Activated T-helper 1 cell treated with anti-CD3 and anti-CD28 coated beads, Interleukin-12 subunit alpha, Interleukin-12 subunit beta, Interleukin-2, Interleukin-4 antibody, amounts not matched to agents 30 ng/mL and 10 ng/mL and 1 ng/mL, durations not matched to agents 14 hours and 24 hours and 36 hours (primary cell): ENCODE data around the gene RBFOX2. TPM values are rescaled to one million over a fixed set of nuclear protein-coding genes. Genes with fewer than 3 reads are reported as not detected.
"Not testable (repeated sequence)": the region's sequence is repeated elsewhere in the genome, so short reads cannot be mapped to it uniquely, and the experiment has no call there.

Experiments used
- DNase-seq: peaks from one replicate; pipeline ENCODE4 v3.0.0; 2021; ENCODE audit warnings: low spot score
- H3K27ac Mint-ChIP-seq: one replicate; pipeline ENCODE4 v1.8.0; 2021; ENCODE audit warnings: mild to moderate bottlenecking, mixed read lengths
- H3K27me3 Mint-ChIP-seq: one replicate; pipeline ENCODE4 v1.8.0; 2022; ENCODE audit warnings: mild to moderate bottlenecking, moderate library complexity, mixed read lengths; ENCODE audit not compliant: insufficient read depth
- H3K36me3 Mint-ChIP-seq: one replicate; pipeline ENCODE4 v1.8.0; 2021; ENCODE audit warnings: low read depth, mixed read lengths
- H3K4me1 Mint-ChIP-seq: one replicate; pipeline ENCODE4 v1.8.0; 2021; ENCODE audit warnings: low read depth, mixed read lengths
- H3K4me3 Mint-ChIP-seq: one replicate; pipeline ENCODE4 v1.8.0; 2021; ENCODE audit warnings: mild to moderate bottlenecking, moderate library complexity, mixed read lengths
- H3K9me3 Mint-ChIP-seq: one replicate; pipeline ENCODE4 v1.8.0; 2021; ENCODE audit warnings: mixed read lengths
- intact Hi-C: fragments of 100-400 bp; cut with micrococcal nuclease; formaldehyde crosslinking; loops from one replicate; pipeline ENCODE4 v1.15.1; 2024
- total RNA-seq: library from RNA; stranded (reverse); gene quantifications from 2 replicates; pipeline ENCODE4 v1.2.3, GENCODE V29; 2022

Gene RBFOX2
- 3.7 and 3.8 TPM in 2 replicates for total RNA-seq

GRCh38 chr22:36028646-36029405 is at the start of gene RBFOX2:
RBFOX2 (minus strand) TSS chr22:36028824; CDS start chr22:36028425, 399 bp downstream.
- peak; percentile 54 for DNase-seq
- Mint-ChIP-seq H3K27ac (peak within 1 kb of the TSS; percentile 67), H3K27me3 (peaks cover 47% of the 10 kb centered on the region), H3K9me3 (no peaks in the 10 kb centered on the region), H3K4me3 (peak within 1 kb of the TSS; percentile 87), H3K4me1 (peaks cover 21% of the 10 kb centered on the region), H3K36me3 (peaks cover 2% of the 10 kb centered on the region)
- intact Hi-C loops: loop anchor here (1.0 to 10.0 kb wide), 3 partner anchors 37 to 404 kb away; no protein-coding TSS in a partner anchor

DNA sequence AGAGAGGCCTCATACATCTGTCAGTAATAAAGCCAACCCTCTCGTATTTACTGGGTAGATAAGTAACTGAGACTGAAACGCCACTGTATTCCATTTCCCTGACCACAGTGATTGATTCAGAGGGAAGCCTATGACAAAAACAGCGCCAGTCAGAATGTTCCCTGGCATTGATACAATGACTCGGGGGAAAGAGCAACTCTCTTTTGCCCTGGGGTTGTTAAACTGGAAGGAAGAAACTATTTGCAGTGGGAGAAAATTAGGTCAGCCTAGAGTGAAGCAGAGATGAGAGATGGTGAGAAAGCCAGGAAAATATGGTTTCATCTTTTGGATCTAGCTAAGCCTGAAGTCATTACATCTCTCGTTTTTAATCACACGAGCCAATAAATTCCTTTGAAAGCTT is 48.6 kb upstream of the RBFOX2 start:
- DNase-seq: no peak
- intact Hi-C loops: no loop called here
- Mint-ChIP-seq H3K4me1 (no peaks in the 10 kb centered on the region), H3K9me3 (no peaks in the 10 kb centered on the region), H3K27me3 (peaks cover 8% of the 10 kb centered on the region), H3K36me3 (no peaks in the 10 kb centered on the region), H3K27ac (no peak overlapping the region), H3K4me3 (no peak overlapping the region)

DNA sequence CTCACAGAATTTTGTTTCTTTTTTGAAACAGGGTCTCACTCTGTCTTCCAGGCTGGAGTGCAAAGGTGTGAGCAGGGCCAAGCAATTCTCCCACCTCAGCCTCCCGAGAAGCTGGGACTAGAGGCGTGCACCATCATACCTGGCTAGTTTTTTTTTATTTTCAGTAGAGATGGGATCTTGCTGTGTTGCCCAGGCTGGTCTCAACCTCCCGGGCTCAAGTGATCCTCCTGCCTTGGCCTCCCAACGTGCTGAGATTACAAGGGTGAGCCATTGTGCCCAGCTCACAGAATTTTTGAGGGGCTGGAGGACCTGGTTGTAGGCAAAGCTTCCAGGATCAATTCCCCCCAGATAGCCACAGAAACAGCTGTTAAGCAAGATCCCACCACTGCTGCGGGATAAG is 47.1 kb upstream of the RBFOX2 start:
- Mint-ChIP-seq H3K27me3 (peaks cover 8% of the 10 kb centered on the region), H3K27ac (no peak overlapping the region), H3K36me3 (no peaks in the 10 kb centered on the region), H3K9me3 (no peaks in the 10 kb centered on the region), H3K4me1 (no peaks in the 10 kb centered on the region), H3K4me3 (no peak overlapping the region)
- intact Hi-C loops: no loop called here
- DNase-seq: no peak

GRCh38 chr22:36075230-36075629 is 46.6 kb upstream of the RBFOX2 start:
- Mint-ChIP-seq H3K36me3 (no peaks in the 10 kb centered on the region), H3K27me3 (peaks cover 8% of the 10 kb centered on the region), H3K4me3 (no peak overlapping the region), H3K4me1 (no peaks in the 10 kb centered on the region), H3K9me3 (no peaks in the 10 kb centered on the region), H3K27ac (no peak overlapping the region)
- no peak for DNase-seq
- intact Hi-C loops: no loop called here

DNA sequence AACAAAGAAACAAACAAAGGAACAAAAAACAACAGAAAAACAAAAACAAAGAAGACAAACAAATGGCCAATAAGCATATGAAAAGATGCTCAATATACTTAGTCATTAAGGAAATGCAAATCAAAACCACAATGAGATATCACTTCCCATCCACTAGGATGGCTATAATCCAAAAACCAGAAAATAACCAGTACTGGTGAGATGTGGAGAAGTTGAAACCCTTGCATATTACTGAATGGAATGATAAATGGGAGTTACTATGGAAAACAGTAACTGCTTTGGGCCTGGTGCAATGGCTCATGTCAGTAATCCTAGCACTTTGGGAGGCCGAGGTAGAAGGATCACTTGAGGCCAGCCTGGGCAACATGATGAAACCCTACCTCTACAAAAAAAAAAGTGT is 44.9 kb upstream of the RBFOX2 start:
- no peak for DNase-seq
- intact Hi-C loops: no loop called here
- H3K4me1 Mint-ChIP-seq: no peaks in the 10 kb centered on the region
- no peaks in the 10 kb centered on the region for H3K9me3 Mint-ChIP-seq
- peaks cover 8% of the 10 kb centered on the region for H3K27me3 Mint-ChIP-seq
- H3K36me3 Mint-ChIP-seq: no peaks in the 10 kb centered on the region
- H3K4me3 Mint-ChIP-seq: no peak overlapping the region
- H3K27ac Mint-ChIP-seq: no peak overlapping the region

DNA sequence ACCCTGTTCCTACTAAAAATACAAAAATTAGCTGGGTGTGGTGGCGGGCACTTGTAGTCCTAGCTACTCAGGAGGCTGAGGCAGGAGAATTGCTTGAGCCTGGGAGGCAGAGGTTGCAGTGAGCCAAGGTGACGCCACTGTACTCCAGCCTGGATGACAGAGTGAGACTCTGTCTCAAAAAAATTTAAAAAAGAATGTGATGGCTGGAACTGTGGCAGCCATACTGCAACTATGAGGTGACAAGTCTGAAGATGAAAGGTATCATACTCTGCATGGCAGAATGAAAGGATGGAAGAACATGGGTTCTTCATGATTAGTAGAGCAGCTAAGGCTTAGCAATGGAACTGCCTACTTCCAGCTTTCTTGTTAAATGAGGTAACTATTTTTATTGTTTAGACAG is 42.0 kb upstream of the RBFOX2 start:
- not testable (repeated sequence) for H3K4me3 Mint-ChIP-seq

DNA sequence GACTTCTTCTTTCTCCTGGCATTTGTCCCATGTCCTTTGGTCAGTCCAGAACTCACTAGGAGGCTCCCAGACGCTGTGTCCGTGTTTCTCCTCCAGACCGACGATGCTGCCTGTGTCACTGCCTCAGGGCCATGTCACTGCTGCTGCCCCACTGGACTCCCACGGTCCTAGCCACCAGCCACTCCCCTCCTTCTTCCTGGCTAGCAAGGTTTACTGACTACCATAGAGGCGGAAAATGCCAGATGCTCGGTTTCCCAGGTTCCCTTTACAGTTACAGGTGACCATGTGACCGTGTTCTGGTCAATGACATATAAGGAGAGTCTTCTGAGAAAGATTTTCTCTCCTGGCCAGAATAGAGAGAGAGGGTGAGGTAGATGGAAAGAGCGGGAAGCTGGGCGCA is 40.7 kb upstream of the RBFOX2 start:
- Mint-ChIP-seq H3K27me3 (peaks cover 11% of the 10 kb centered on the region), H3K4me1 (peaks cover 11% of the 10 kb centered on the region), H3K9me3 (no peaks in the 10 kb centered on the region), H3K4me3 (no peak overlapping the region), H3K36me3 (no peaks in the 10 kb centered on the region), H3K27ac (no peak overlapping the region)
- DNase-seq: no peak
- intact Hi-C loops: loop anchor here (5.0 to 10.0 kb wide), 3 partner anchors 137 to 717 kb away; partner anchors contain the start of gene APOL2

More for the DNA sequence above, 42.0 kb upstream of the RBFOX2 start:
- H3K9me3 Mint-ChIP-seq, DNase-seq, H3K36me3 Mint-ChIP-seq, H3K27ac Mint-ChIP-seq, H3K4me1 Mint-ChIP-seq, H3K27me3 Mint-ChIP-seq, intact Hi-C loops: not testable (repeated sequence)

- H3K27ac Mint-ChIP-seq: no peak overlapping the region
- peaks cover 11% of the 10 kb centered on the region for H3K4me1 Mint-ChIP-seq
- no peak overlapping the region for H3K4me3 Mint-ChIP-seq
- no peaks in the 10 kb centered on the region for H3K36me3 Mint-ChIP-seq
- DNase-seq: no peak
- H3K9me3 Mint-ChIP-seq: no peaks in the 10 kb centered on the region
- peaks cover 16% of the 10 kb centered on the region for H3K27me3 Mint-ChIP-seq
- intact Hi-C loops: loop anchor here (5.0 to 10.0 kb wide), 3 partner anchors 137 to 717 kb away; partner anchors contain the start of gene APOL2
Measured at GRCh38 chr22:36068776-36069344, 40.2 kb upstream of the RBFOX2 start.

DNA sequence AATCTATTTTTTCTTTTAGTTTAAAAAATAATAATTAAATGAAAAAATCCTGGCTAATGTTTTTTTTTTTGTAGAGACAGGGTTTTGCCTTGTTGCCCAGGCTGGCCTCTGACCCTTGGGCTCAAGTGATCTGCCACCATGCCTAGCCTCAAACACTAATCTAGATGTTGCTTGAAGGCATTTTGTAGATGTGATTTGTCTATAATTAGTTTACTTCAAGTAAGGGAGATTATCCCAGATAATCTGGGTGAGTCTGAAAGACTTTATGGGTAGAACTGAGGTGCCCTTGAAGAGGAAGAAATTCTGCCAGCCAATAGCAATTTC is 38.6 kb upstream of the RBFOX2 start:
- H3K4me1 Mint-ChIP-seq: peaks cover 11% of the 10 kb centered on the region
- H3K9me3 Mint-ChIP-seq: no peaks in the 10 kb centered on the region
- DNase-seq: no peak
- intact Hi-C loops: loop anchor here (5.0 to 10.0 kb wide), 3 partner anchors 135 to 715 kb away; partner anchors contain the start of gene APOL2
- peaks cover 21% of the 10 kb centered on the region for H3K27me3 Mint-ChIP-seq
- no peaks in the 10 kb centered on the region for H3K36me3 Mint-ChIP-seq
- no peak overlapping the region for H3K4me3 Mint-ChIP-seq
- H3K27ac Mint-ChIP-seq: no peak overlapping the region

DNA sequence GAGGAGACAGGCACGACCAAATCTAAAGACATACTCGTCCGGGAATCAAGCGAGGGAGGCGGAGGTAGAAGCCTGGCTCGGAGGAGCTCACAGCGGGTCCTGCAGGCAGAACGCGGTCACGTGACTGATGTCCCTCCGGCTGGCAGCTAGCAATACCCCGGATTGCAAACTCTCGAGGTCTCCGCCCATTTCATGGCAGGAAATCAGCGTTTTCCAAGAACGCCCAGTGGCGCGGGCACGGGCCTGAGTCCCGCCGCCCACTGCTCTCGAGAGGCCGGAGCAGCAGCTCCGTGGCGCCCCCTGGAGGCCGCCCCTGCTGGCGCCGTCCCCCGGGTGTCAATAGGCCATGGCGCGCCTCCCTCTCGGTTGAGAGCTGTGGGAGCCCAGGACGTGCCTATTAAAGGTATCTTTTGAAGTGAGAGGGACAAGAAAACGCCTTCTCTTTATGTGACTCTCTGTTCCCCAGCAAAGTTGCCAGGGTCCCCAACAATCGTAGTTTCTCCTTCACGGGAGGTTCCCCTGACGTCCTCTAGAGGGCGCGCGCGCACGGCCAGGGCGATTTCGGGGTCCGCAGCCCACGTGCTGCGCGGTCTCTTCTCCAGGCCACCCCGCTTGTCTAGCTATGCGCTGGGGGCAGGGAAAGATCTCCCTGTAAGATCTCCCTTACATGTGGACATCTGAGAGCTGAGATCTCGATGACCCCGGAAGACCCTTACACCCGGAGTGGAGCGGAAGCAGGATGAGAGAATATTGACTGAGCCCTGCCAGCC is 37.3 kb upstream of the RBFOX2 start:
- DNase-seq: peak; percentile 49
- H3K4me1 Mint-ChIP-seq: peaks cover 11% of the 10 kb centered on the region
- intact Hi-C loops: loop anchor here (1.0 to 10.0 kb wide), 7 partner anchors 37 to 714 kb away; partner anchors contain the start of gene APOL2
- peaks cover 21% of the 10 kb centered on the region for H3K27me3 Mint-ChIP-seq
- no peaks in the 10 kb centered on the region for H3K36me3 Mint-ChIP-seq
- H3K9me3 Mint-ChIP-seq: no peaks in the 10 kb centered on the region
- peak overlapping the region; percentile 83 for H3K27ac Mint-ChIP-seq
- H3K4me3 Mint-ChIP-seq: peak overlapping the region; percentile 84

DNA sequence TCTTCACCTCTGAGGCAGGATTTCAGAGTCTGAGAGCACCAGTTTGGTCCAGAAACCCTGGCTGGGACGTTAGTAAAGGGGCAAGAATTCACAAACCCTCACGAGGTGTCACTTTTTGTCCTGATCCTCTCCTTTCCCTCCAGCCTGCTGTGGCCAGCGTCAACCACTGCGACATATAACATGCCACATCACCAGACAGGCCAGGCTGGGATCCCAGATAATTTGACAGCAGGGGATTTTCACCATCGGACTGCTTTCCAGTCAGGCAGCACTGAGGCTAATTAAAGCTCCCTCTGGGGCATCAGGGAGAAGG is 36.8 kb upstream of the RBFOX2 start:
- Mint-ChIP-seq H3K4me1 (peaks cover 11% of the 10 kb centered on the region), H3K27me3 (peaks cover 21% of the 10 kb centered on the region), H3K36me3 (no peaks in the 10 kb centered on the region), H3K9me3 (no peaks in the 10 kb centered on the region), H3K4me3 (peak overlapping the region; percentile 84), H3K27ac (peak overlapping the region; percentile 83)
- intact Hi-C loops: loop anchor here (2.0 to 10.0 kb wide), 4 partner anchors 115 to 713 kb away; partner anchors contain the start of gene APOL2
- no peak for DNase-seq

GRCh38 chr22:36064358-36064757 is 35.7 kb upstream of the RBFOX2 start:
- intact Hi-C loops: loop anchor here (2.0 to 10.0 kb wide), 2 partner anchors 116 to 170 kb away; partner anchors contain the start of gene APOL2
- no peak for DNase-seq
- peaks cover 21% of the 10 kb centered on the region for H3K27me3 Mint-ChIP-seq
- no peaks in the 10 kb centered on the region for H3K36me3 Mint-ChIP-seq
- peaks cover 11% of the 10 kb centered on the region for H3K4me1 Mint-ChIP-seq
- H3K4me3 Mint-ChIP-seq: no peak overlapping the region
- H3K27ac Mint-ChIP-seq: no peak overlapping the region
- no peaks in the 10 kb centered on the region for H3K9me3 Mint-ChIP-seq

DNA sequence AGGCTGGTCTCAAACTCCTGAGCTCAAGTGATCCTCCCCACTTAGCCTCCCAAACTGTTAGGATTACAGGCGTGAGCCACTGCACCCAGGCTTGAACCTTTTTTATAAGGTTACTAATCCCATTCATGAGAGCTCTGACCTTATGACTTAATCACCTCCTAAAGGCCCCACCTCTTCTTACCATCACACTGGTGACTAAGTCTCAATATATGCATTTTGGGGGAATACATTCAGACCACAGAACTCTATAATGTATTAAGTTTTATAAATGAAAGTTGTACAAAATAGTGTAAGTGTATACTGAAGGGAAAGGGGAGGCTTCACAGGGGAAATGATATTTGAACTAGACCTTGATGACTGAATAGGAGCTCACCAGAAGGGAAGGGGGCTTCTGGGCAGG is 28.4 kb upstream of the RBFOX2 start:
- intact Hi-C loops: no loop called here
- Mint-ChIP-seq H3K9me3 (no peaks in the 10 kb centered on the region), H3K27me3 (peaks cover 20% of the 10 kb centered on the region), H3K27ac (no peak overlapping the region), H3K4me1 (peaks cover 9% of the 10 kb centered on the region), H3K4me3 (no peak overlapping the region), H3K36me3 (no peaks in the 10 kb centered on the region)
- DNase-seq: no peak
